Mesenchymal stem cell (in vitro differentiated cells and primary cell): ENCODE measurements around the gene SLC51B.

ENCODE experiments used
- DNase-seq: peaks from one replicate; pipeline ENCODE4 v3.0.0-alpha.2; 2013
- H2AFZ ChIP-seq: one replicate; pipeline ENCODE4 v1.6.1; 2013; ENCODE audit warnings: low read depth, mild to moderate bottlenecking, control low read depth, inconsistent platforms, low read length, moderate library complexity
- H2AK5ac ChIP-seq: 2 replicates; pipeline ENCODE4 v1.6.1; 2013; ENCODE audit warnings: low read length, moderate library complexity, mild to moderate bottlenecking, inconsistent platforms; ENCODE audit not compliant: severe bottlenecking
- H2BK120ac ChIP-seq: one replicate; pipeline ENCODE4 v1.6.1; 2013; ENCODE audit warnings: low read depth, mild to moderate bottlenecking, inconsistent platforms, low read length, moderate library complexity
- H2BK12ac ChIP-seq, 2 experiments: one replicate each; pipeline ENCODE4 v1.6.1; 2013; ENCODE audit warnings: inconsistent platforms in 2 of 2, low read length in 2 of 2, mild to moderate bottlenecking in 2 of 2, moderate library complexity in 2 of 2, control low read depth in 1 of 2
- H2BK15ac ChIP-seq: one replicate; pipeline ENCODE4 v1.6.1; 2013; ENCODE audit warnings: mild to moderate bottlenecking, low read depth, inconsistent platforms; ENCODE audit not compliant: poor library complexity, severe bottlenecking
- H2BK5ac ChIP-seq: 2 replicates; pipeline ENCODE4 v1.6.1; 2013; ENCODE audit warnings: low read depth, mild to moderate bottlenecking, low read length, control low read depth, inconsistent platforms; ENCODE audit not compliant: poor library complexity, severe bottlenecking
- H3K14ac ChIP-seq, 2 experiments: one replicate each; pipeline ENCODE4 v1.6.1; 2013; ENCODE audit warnings: inconsistent platforms in 2 of 2, low read length in 2 of 2, control low read depth in 1 of 2, mild to moderate bottlenecking in 1 of 2, moderate library complexity in 1 of 2
- H3K18ac ChIP-seq, 2 experiments: one replicate each; pipeline ENCODE4 v1.6.1; 2013; ENCODE audit warnings: inconsistent platforms in 2 of 2, low read length in 2 of 2, control low read depth in 1 of 2, low read depth in 1 of 2, mild to moderate bottlenecking in 1 of 2
- H3K23ac ChIP-seq, 2 experiments: one replicate each; pipeline ENCODE4 v1.6.1; 2013; ENCODE audit warnings: inconsistent platforms in 2 of 2, low read length in 2 of 2, mild to moderate bottlenecking in 2 of 2, moderate library complexity in 2 of 2, control low read depth in 1 of 2
- H3K27ac ChIP-seq: 2 replicates; pipeline ENCODE4 v1.5.1; 2013; ENCODE audit warnings: mild to moderate bottlenecking, moderate library complexity, low read length, control low read depth, inconsistent platforms; ENCODE audit not compliant: poor library complexity, severe bottlenecking
- H3K27me3 ChIP-seq, 2 experiments: 2 replicates each; pipeline versions ENCODE4 v1.6.1 to v1.7.0; 2013; ENCODE audit warnings: low read length in 2 of 2, mild to moderate bottlenecking in 2 of 2, moderate library complexity in 2 of 2, control low read depth in 1 of 2, inconsistent platforms in 1 of 2; ENCODE audit not compliant: control insufficient read depth in 1 of 2, insufficient read depth in 1 of 2
- H3K36me3 ChIP-seq, 2 experiments: 2 replicates each; pipeline versions ENCODE4 v1.6.1 to v1.7.0; 2013; ENCODE audit warnings: low read length in 2 of 2, control low read depth in 1 of 2, inconsistent platforms in 1 of 2, low read depth in 1 of 2, mild to moderate bottlenecking in 1 of 2; ENCODE audit not compliant: insufficient read depth in 2 of 2, control insufficient read depth in 1 of 2
- H3K4ac ChIP-seq, 2 experiments: one replicate each; pipeline ENCODE4 v1.6.1; 2013; ENCODE audit warnings: inconsistent platforms in 2 of 2, low read length in 2 of 2, mild to moderate bottlenecking in 2 of 2, moderate library complexity in 2 of 2, control low read depth in 1 of 2, low read depth in 1 of 2
- H3K4me1 ChIP-seq: 2 replicates; pipeline ENCODE4 v1.6.1; 2013; ENCODE audit warnings: low read depth, low read length, control low read depth; ENCODE audit not compliant: control insufficient read depth, insufficient read depth
- H3K4me2 ChIP-seq: 2 replicates; pipeline ENCODE4 v1.6.1; 2013; ENCODE audit warnings: low read length, mild to moderate bottlenecking, inconsistent platforms; ENCODE audit not compliant: poor library complexity, severe bottlenecking
- H3K4me3 ChIP-seq, 2 experiments: 2 replicates each; pipeline versions ENCODE4 v1.5.1 to v1.7.0; 2013; ENCODE audit warnings: low read length in 2 of 2, mild to moderate bottlenecking in 2 of 2, control low read depth in 1 of 2, low read depth in 1 of 2; ENCODE audit not compliant: insufficient read depth in 1 of 2
- H3K79me1 ChIP-seq: replicated peaks from 2 replicates; pipeline ENCODE4 v1.6.1; 2013; ENCODE audit warnings: mild to moderate bottlenecking, control low read depth, low read length, inconsistent platforms; ENCODE audit not compliant: poor library complexity, severe bottlenecking
- H3K9ac ChIP-seq: 2 replicates; pipeline ENCODE4 v1.7.0; 2013; ENCODE audit warnings: mild to moderate bottlenecking, low read length, moderate library complexity
- H3K9me3 ChIP-seq: 2 replicates; pipeline ENCODE4 v1.7.0; 2013; ENCODE audit warnings: mild to moderate bottlenecking, low read length; ENCODE audit not compliant: control insufficient read depth
- H4K8ac ChIP-seq: one replicate; pipeline ENCODE4 v1.6.1; 2013; ENCODE audit warnings: inconsistent platforms, mild to moderate bottlenecking, low read length, moderate library complexity
- H4K91ac ChIP-seq: one replicate; pipeline ENCODE4 v1.6.1; 2013; ENCODE audit warnings: mild to moderate bottlenecking, low read length, inconsistent platforms
- WGBS: methylation state at CpG from one replicate; pipeline ENCODE4 v1.1.7; 2013; ENCODE audit warnings: mixed read lengths; 5-methylcytosine and 5-hydroxymethylcytosine counted together

Gene SLC51B

DNA sequence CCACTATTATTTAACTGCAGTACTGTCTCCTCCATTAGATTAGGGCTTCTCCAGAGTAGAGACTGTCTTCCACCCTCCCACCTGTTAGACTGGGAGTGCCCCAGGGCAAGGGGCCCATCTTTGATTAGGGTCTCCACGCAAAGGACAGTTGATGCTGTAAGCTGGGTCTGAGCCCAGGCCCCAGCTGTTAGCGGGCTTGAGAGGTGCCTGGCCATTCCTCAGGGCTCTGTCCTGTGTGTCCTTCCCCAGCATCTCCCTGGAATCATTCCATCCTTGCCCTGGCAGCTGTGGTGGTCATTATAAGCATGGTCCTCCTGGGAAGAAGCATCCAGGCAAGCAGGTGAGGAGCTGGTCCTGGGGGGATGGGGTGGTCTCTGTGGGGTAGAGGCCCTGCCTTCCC lies 6.1 kb downstream of the SLC51B start:
- no peaks in the 10 kb centered on the region for H3K79me1 ChIP-seq
- H3K14ac ChIP-seq: no peak overlapping the region
- no peaks in the 10 kb centered on the region for H3K36me3 ChIP-seq
- H3K23ac ChIP-seq: no peak overlapping the region
- H3K27me3 ChIP-seq: peaks cover 14 to 15% of the 10 kb centered on the region in 2 experiments
- H2BK5ac ChIP-seq: no peak overlapping the region
- 100% methylated on average over 2 of the region's 2 CpGs for WGBS
- H3K9ac ChIP-seq: no peak overlapping the region
- no peak overlapping the region for H2BK120ac ChIP-seq
- no peak overlapping the region for H3K4me2 ChIP-seq
- no peak overlapping the region for H2BK15ac ChIP-seq
- DNase-seq: no peak
- H3K4ac ChIP-seq: no peak overlapping the region
- no peaks in the 10 kb centered on the region for H3K9me3 ChIP-seq
- no peak overlapping the region for H4K91ac ChIP-seq
- H3K27ac ChIP-seq: no peak overlapping the region
- H2AFZ ChIP-seq: no peak overlapping the region
- peaks cover 23% of the 10 kb centered on the region for H3K4me1 ChIP-seq
- H4K8ac ChIP-seq: no peak overlapping the region
- no peak overlapping the region for H3K18ac ChIP-seq
- no peak overlapping the region for H2AK5ac ChIP-seq
- no peak overlapping the region for H3K4me3 ChIP-seq
- H2BK12ac ChIP-seq: no peak overlapping the region

DNA sequence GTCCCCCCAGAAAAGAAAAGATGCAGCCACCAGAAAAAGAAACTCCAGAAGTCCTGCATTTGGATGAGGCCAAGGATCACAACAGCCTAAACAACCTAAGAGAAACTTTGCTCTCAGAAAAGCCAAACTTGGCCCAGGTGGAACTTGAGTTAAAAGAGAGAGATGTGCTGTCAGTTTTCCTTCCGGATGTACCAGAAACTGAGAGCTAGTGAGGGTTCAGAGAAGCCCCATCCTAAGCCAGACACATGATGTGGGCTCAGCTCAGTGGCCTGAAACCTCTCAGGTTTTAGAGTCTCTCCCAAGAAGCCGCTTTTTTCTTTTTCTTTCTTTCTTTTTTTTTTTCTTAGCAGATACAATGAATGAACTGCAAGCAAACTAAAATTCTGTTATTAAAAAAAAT lies 7.8 kb downstream of the SLC51B start:
- WGBS: 93% methylated on average over 1 of the region's 2 CpGs
- Histone ChIP-seq H3K14ac (no peak overlapping the region), H3K9ac (no peak overlapping the region), H4K8ac (no peak overlapping the region), H3K27me3 (peaks cover 15 to 25% of the 10 kb centered on the region in 2 experiments), H2AK5ac (no peak overlapping the region), H3K4me2 (no peak overlapping the region), H3K4ac (no peak overlapping the region), H2BK15ac (peak overlapping the region; percentile 9), H3K27ac (no peak overlapping the region), H3K79me1 (no peaks in the 10 kb centered on the region), H3K4me3 (no peak overlapping the region), H3K36me3 (no peaks in the 10 kb centered on the region), H2BK5ac (no peak overlapping the region), H4K91ac (no peak overlapping the region), H3K23ac (no peak overlapping the region), H2BK120ac (no peak overlapping the region), H2BK12ac (no peak overlapping the region), H3K18ac (no peak overlapping the region), H2AFZ (no peak overlapping the region), H3K4me1 (peaks cover 34% of the 10 kb centered on the region), H3K9me3 (no peaks in the 10 kb centered on the region)
- no peak for DNase-seq

GRCh38 chr15:65054333-65055200 lies 9.4 kb downstream of the SLC51B start:
- Histone ChIP-seq H3K9me3 (no peaks in the 10 kb centered on the region), H2BK12ac (peak overlapping the region in 1 of 2 experiments; percentile 48), H2AFZ (no peak overlapping the region), H4K8ac (no peak overlapping the region), H3K18ac (peak overlapping the region in 1 of 2 experiments; percentile 7), H3K4me3 (no peak overlapping the region), H3K4me1 (peaks cover 33% of the 10 kb centered on the region), H3K14ac (peak overlapping the region in 1 of 2 experiments; percentile 18), H2BK5ac (no peak overlapping the region), H2BK15ac (peak overlapping the region; percentile 23), H2AK5ac (no peak overlapping the region), H3K27me3 (peaks cover 30 to 41% of the 10 kb centered on the region in 2 experiments), H3K4ac (no peak overlapping the region), H3K4me2 (no peak overlapping the region), H3K23ac (no peak overlapping the region), H3K79me1 (no peaks in the 10 kb centered on the region), H3K27ac (no peak overlapping the region), H3K9ac (no peak overlapping the region), H4K91ac (no peak overlapping the region), H3K36me3 (no peaks in the 10 kb centered on the region), H2BK120ac (no peak overlapping the region)
- peak; percentile 73 for DNase-seq
- WGBS: 73% methylated on average over 22 of the region's 26 CpGs

GRCh38 chr15:65055201-65055870 lies 10.1 kb downstream of the SLC51B start:
- H3K4me2 ChIP-seq: no peak overlapping the region
- no peak overlapping the region for H2BK15ac ChIP-seq
- no peak overlapping the region for H2AFZ ChIP-seq
- H2BK120ac ChIP-seq: no peak overlapping the region
- WGBS: 63% methylated on average over 6 of the region's 6 CpGs
- H3K4ac ChIP-seq: no peak overlapping the region
- H3K18ac ChIP-seq: no peak overlapping the region
- peak overlapping the region in 1 of 2 experiments; percentile 18 for H3K14ac ChIP-seq
- no peak overlapping the region for H4K8ac ChIP-seq
- peak; percentile 40 for DNase-seq
- H3K23ac ChIP-seq: no peak overlapping the region
- no peaks in the 10 kb centered on the region for H3K79me1 ChIP-seq
- peak overlapping the region in 1 of 2 experiments; percentile 37 for H2BK12ac ChIP-seq
- peaks cover 4% of the 10 kb centered on the region for H3K9me3 ChIP-seq
- H3K9ac ChIP-seq: no peak overlapping the region
- no peak overlapping the region for H2AK5ac ChIP-seq
- H3K4me1 ChIP-seq: peaks cover 29% of the 10 kb centered on the region
- H3K36me3 ChIP-seq: no peaks in the 10 kb centered on the region
- H3K27me3 ChIP-seq: peaks cover 37 to 49% of the 10 kb centered on the region in 2 experiments
- H3K4me3 ChIP-seq: no peak overlapping the region
- H2BK5ac ChIP-seq: no peak overlapping the region
- H3K27ac ChIP-seq: no peak overlapping the region
- H4K91ac ChIP-seq: no peak overlapping the region
